Panc1 (cell line): ENCODE data around the gene FIG4. TPM values are rescaled to one million over a fixed set of nuclear protein-coding genes. Genes with fewer than 3 reads are reported as not detected.

Experiments
- ATAC-seq: fragments of 200-7000 bp; cut with Tn5 transposase; 2 replicates; pipeline ENCODE4 v1.9.1; 2020; ENCODE audit warnings: mild to moderate bottlenecking, moderate library complexity
- BruUV-seq: library from RNA; stranded (reverse); fragments of 400-500 nt; replicated peaks from 2 replicates; lab custom pipeline; 2021; lab: Mats Ljungman, UMichigan
- CTCF ChIA-PET: fragments of 300-600 bp; sonication (Branson Sonifier 250); formaldehyde crosslinking; loops from one replicate; lab custom pipeline; 2022; ENCODE audit warnings: antibody characterized with exemption; lab: Charles Lee
- POLR2A ChIA-PET: fragments of 300-600 bp; sonication (Branson Sonifier 250); formaldehyde crosslinking; loops from one replicate; lab custom pipeline; 2022; ENCODE audit warnings: antibody characterized with exemption; lab: Charles Lee
- DNase-seq: peaks from one replicate; pipeline ENCODE4 v3.0.0-alpha.2; 2010; ENCODE audit warnings: low read depth, low spot score
- H3K27ac ChIP-seq: 2 replicates; pipeline ENCODE4 v1.5.1; 2011; ENCODE audit warnings: mild to moderate bottlenecking, low read length, inconsistent platforms
- H3K27me3 ChIP-seq: fragments of 200-500 bp; sonication (Bioruptor generic); 2 replicates; pipeline ENCODE4 v1.6.0; 2014; ENCODE audit warnings: low read length, inconsistent platforms; ENCODE audit not compliant: control insufficient read depth, insufficient read depth
- H3K36me3 ChIP-seq: fragments of 200-500 bp; sonication (Bioruptor generic); 2 replicates; pipeline ENCODE4 v1.5.1; 2014; ENCODE audit warnings: inconsistent platforms, mild to moderate bottlenecking, low read length, moderate library complexity; ENCODE audit not compliant: control insufficient read depth, insufficient read depth
- H3K4me1 ChIP-seq: 2 replicates; pipeline ENCODE4 v1.5.1; 2011; ENCODE audit warnings: inconsistent platforms, mild to moderate bottlenecking, low read length, moderate library complexity; ENCODE audit not compliant: control insufficient read depth, insufficient read depth
- H3K4me3 ChIP-seq, 2 experiments: 2 replicates each; pipeline ENCODE4 v1.5.1; 2011 to 2012; ENCODE audit warnings: low read depth in 2 of 2, low read length in 2 of 2, mild to moderate bottlenecking in 2 of 2, inconsistent platforms in 1 of 2, moderate library complexity in 1 of 2
- H3K9me3 ChIP-seq: fragments of 200-500 bp; sonication (Bioruptor generic); 2 replicates; pipeline ENCODE4 v1.5.1; 2014; ENCODE audit warnings: low read depth, mild to moderate bottlenecking, inconsistent platforms, low read length, moderate library complexity; ENCODE audit not compliant: control insufficient read depth, insufficient read depth
- POLR2AphosphoS5 ChIP-seq: IDR thresholded peaks from 2 replicates; pipeline ENCODE4 v1.6.1; 2012; ENCODE audit warnings: mild to moderate bottlenecking, low read depth, low read length, moderate library complexity
- SIN3A ChIP-seq: IDR thresholded peaks from 2 replicates; pipeline ENCODE4 v1.6.1; 2012; ENCODE audit warnings: low read depth, mild to moderate bottlenecking, low read length, moderate library complexity, borderline replicate concordance; ENCODE audit not compliant: insufficient read depth
- TCF7L2 ChIP-seq: IDR thresholded peaks from 2 replicates; pipeline ENCODE4 v1.6.1; 2011; ENCODE audit warnings: mild to moderate bottlenecking, low read depth, low read length, inconsistent platforms
- in situ Hi-C: cut with HindIII; loops from 2 replicates; pipeline ENCODE4 v1.10.0; 2016; ENCODE audit warnings: low sequenced_read_pairs, low pct_unique_long_range_greater_than_20kb
- intact Hi-C: fragments of 100-400 bp; cut with micrococcal nuclease; formaldehyde crosslinking; loops from one replicate; pipeline ENCODE4 v1.10.0; 2022; ENCODE audit not compliant: unreplicated experiment
- total RNA-seq: library from RNA; stranded (reverse); gene quantifications from one replicate; pipeline ENCODE4 v1.2.1, GENCODE V29; 2021; ENCODE audit not compliant: unreplicated experiment
- TF ChIP-seq, protein P1 (sequence below), 2 experiments: IDR thresholded peaks; 2 replicates each; pipeline ENCODE4 v1.6.1; 2011 to 2012; ENCODE audit warnings: low read depth in 2 of 2, control low read depth in 1 of 2, low read length in 1 of 2, mild to moderate bottlenecking in 1 of 2, moderate library complexity in 1 of 2; ENCODE audit not compliant: insufficient read depth in 1 of 2
- TF ChIP-seq, protein P2 (sequence below): fragments of 450-650 bp; IDR thresholded peaks from 2 replicates; pipeline ENCODE4 v1.5.1; 2017; ENCODE audit warnings: mild to moderate bottlenecking

Gene FIG4
- total RNA-seq, 1 experiment from 2014 or later: 19.0 TPM

DNA sequence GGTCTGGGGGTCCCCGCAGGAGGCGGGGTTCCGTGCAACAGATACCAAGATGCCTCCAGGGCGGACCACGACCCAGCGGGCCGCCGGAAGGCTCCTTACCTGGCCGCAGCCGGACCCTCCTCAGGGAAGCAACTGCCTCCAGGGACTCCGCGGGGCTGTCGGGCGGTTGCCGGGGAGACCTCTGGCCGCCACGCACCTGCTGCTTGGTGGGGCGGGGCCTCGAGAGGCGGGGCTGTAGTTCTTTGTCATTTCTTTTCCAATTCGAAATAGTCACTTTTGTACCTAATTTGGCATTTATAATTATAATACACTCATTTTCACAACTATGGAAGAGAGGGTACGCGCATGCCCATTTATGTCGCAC, 741 bp upstream of the FIG4 start:
- intact Hi-C loops: loop anchor here (5.0 kb wide), 1 partner anchor 163 kb away; no protein-coding TSS in a partner anchor
- in situ Hi-C loops: no loop called here
- POLR2A ChIA-PET: no interaction called here
- Histone ChIP-seq H3K27ac (peak overlapping the region; percentile 84), H3K9me3 (no peaks in the 10 kb centered on the region), H3K27me3 (peaks cover 15% of the 10 kb centered on the region), H3K36me3 (no peaks in the 10 kb centered on the region; the same call in 1 of the 2 replicates), H3K4me3 (peak overlapping the region; percentile 89 to 97), H3K4me1 (peaks cover 11% of the 10 kb centered on the region; the same call in 1 of the 2 replicates)
- DNase-seq (no peak), ATAC-seq (peak; percentile 37)
- TF ChIP-seq, protein P1, sequence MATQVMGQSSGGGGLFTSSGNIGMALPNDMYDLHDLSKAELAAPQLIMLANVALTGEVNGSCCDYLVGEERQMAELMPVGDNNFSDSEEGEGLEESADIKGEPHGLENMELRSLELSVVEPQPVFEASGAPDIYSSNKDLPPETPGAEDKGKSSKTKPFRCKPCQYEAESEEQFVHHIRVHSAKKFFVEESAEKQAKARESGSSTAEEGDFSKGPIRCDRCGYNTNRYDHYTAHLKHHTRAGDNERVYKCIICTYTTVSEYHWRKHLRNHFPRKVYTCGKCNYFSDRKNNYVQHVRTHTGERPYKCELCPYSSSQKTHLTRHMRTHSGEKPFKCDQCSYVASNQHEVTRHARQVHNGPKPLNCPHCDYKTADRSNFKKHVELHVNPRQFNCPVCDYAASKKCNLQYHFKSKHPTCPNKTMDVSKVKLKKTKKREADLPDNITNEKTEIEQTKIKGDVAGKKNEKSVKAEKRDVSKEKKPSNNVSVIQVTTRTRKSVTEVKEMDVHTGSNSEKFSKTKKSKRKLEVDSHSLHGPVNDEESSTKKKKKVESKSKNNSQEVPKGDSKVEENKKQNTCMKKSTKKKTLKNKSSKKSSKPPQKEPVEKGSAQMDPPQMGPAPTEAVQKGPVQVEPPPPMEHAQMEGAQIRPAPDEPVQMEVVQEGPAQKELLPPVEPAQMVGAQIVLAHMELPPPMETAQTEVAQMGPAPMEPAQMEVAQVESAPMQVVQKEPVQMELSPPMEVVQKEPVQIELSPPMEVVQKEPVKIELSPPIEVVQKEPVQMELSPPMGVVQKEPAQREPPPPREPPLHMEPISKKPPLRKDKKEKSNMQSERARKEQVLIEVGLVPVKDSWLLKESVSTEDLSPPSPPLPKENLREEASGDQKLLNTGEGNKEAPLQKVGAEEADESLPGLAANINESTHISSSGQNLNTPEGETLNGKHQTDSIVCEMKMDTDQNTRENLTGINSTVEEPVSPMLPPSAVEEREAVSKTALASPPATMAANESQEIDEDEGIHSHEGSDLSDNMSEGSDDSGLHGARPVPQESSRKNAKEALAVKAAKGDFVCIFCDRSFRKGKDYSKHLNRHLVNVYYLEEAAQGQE (IDR thresholded peaks at IDR 0.05; ENCODE audit: insufficient read depth in 1 of 2, low read depth in 2 of 2, low read length in 1 of 2): no peak
- TF ChIP-seq, protein P2, sequence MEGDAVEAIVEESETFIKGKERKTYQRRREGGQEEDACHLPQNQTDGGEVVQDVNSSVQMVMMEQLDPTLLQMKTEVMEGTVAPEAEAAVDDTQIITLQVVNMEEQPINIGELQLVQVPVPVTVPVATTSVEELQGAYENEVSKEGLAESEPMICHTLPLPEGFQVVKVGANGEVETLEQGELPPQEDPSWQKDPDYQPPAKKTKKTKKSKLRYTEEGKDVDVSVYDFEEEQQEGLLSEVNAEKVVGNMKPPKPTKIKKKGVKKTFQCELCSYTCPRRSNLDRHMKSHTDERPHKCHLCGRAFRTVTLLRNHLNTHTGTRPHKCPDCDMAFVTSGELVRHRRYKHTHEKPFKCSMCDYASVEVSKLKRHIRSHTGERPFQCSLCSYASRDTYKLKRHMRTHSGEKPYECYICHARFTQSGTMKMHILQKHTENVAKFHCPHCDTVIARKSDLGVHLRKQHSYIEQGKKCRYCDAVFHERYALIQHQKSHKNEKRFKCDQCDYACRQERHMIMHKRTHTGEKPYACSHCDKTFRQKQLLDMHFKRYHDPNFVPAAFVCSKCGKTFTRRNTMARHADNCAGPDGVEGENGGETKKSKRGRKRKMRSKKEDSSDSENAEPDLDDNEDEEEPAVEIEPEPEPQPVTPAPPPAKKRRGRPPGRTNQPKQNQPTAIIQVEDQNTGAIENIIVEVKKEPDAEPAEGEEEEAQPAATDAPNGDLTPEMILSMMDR: no peak
- no peak for TF ChIP-seq SIN3A
- TF ChIP-seq TCF7L2: no peak
- no peak for TF ChIP-seq POLR2AphosphoS5
- CTCF ChIA-PET: interaction anchor here (1.6 kb wide), 1 partner anchor 349 kb away, joined by 7 read pairs; no protein-coding TSS in a partner anchor
- BruUV-seq: no TSS peak

DNA sequence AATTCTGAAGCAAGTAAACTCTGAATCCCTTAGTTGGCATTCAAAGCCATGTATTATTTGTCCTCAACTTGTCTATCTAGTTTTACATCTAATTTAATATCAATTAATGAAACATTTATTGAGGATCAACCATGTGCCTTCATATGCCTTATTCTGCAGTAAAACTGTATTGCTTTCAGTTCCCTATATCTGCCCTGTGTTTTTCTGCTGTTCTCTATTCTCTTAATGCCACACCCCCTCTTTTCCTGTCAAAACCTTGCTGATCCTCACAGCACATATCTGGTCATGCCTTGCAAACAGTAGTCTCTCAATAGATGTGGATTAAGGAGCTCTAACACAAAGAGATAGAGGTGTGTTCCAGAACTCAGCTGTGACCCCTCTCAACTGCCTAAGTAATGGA, 2.0 kb downstream of the FIG4 start:
- CTCF ChIA-PET: no interaction called here
- H3K4me1 ChIP-seq: peaks cover 11% of the 10 kb centered on the region; the same call in 1 of the 2 replicates
- DNase-seq (no peak), ATAC-seq (no peak)
- POLR2A ChIA-PET: no interaction called here
- TF ChIP-seq, protein P2: 0 out of 2 replicates have a peak, but pooled peaks have one; percentile 6
- no peak for TF ChIP-seq TCF7L2
- TF ChIP-seq, protein P1 (IDR thresholded peaks at IDR 0.05; ENCODE audit: insufficient read depth in 1 of 2, low read depth in 2 of 2, low read length in 1 of 2): no peak
- no peak for TF ChIP-seq SIN3A
- TF ChIP-seq POLR2AphosphoS5: no peak
- H3K4me3 ChIP-seq: no peak overlapping the region
- H3K36me3 ChIP-seq: no peaks in the 10 kb centered on the region; the same call in 1 of the 2 replicates
- H3K9me3 ChIP-seq: no peaks in the 10 kb centered on the region
- no TSS peak for BruUV-seq
- intact Hi-C loops: loop anchor here (5.0 kb wide), 1 partner anchor 166 kb away; no protein-coding TSS in a partner anchor
- H3K27me3 ChIP-seq: peaks cover 15% of the 10 kb centered on the region
- in situ Hi-C loops: no loop called here
- no peak overlapping the region for H3K27ac ChIP-seq
